PC-9 (cell line): ENCODE data around the gene CAB39L. TPM values are rescaled to one million over a fixed set of nuclear protein-coding genes. Genes with fewer than 3 reads are reported as not detected.

Experiments used
- BruUV-seq: library from RNA; stranded (reverse); fragments of 400-500 nt; replicated peaks from 2 replicates; lab custom pipeline; 2021; lab: Mats Ljungman, UMichigan
- CTCF ChIA-PET: fragments of 300-600 bp; sonication (Branson Sonifier 250); formaldehyde crosslinking; loops from one replicate; lab custom pipeline; 2022; ENCODE audit warnings: antibody characterized with exemption; lab: Charles Lee
- POLR2A ChIA-PET: fragments of 300-600 bp; sonication (Branson Sonifier 250); formaldehyde crosslinking; loops from one replicate; lab custom pipeline; 2022; ENCODE audit warnings: antibody characterized with exemption; ENCODE audit not compliant: unreplicated experiment; lab: Charles Lee
- DNase-seq, 2 experiments: peaks; one replicate each; pipeline versions ENCODE4 v3.0.0 to v3.0.0-alpha.2; 2015 to 2022; ENCODE audit warnings: mixed read lengths in 1 of 2
- H2AFZ ChIP-seq: fragments of 200-600 bp; sonication (generic); 2 replicates; pipeline ENCODE4 v1.8.1; 2017; ENCODE audit warnings: antibody characterized with exemption
- H3F3A ChIP-seq: fragments of 200-600 bp; sonication (generic); 2 replicates; pipeline ENCODE4 v1.8.1; 2017; ENCODE audit warnings: antibody characterized with exemption, mild to moderate bottlenecking, low read depth; ENCODE audit not compliant: insufficient read depth
- H3K27ac ChIP-seq: fragments of 200-600 bp; sonication (generic); 2 replicates; pipeline ENCODE4 v1.6.1; 2016; ENCODE audit warnings: mixed run types
- H3K27me3 ChIP-seq: fragments of 200-600 bp; sonication (generic); 2 replicates; pipeline ENCODE4 v1.6.1; 2016; ENCODE audit warnings: low read depth, mixed run types; ENCODE audit not compliant: insufficient read depth
- H3K36me3 ChIP-seq: fragments of 200-600 bp; sonication (generic); 2 replicates; pipeline ENCODE4 v1.6.1; 2016; ENCODE audit warnings: low read depth, mixed run types
- H3K4me1 ChIP-seq: fragments of 200-600 bp; sonication (generic); replicated peaks from 2 replicates; pipeline ENCODE4 v1.6.1; 2016; ENCODE audit warnings: mixed run types; ENCODE audit not compliant: insufficient read depth
- H3K4me2 ChIP-seq: fragments of 200-600 bp; sonication (generic); 2 replicates; pipeline ENCODE4 v1.6.1; 2017; ENCODE audit warnings: mixed run types
- H3K4me3 ChIP-seq: fragments of 200-600 bp; sonication (generic); 2 replicates; pipeline ENCODE4 v1.6.1; 2016; ENCODE audit warnings: mixed run types
- H3K79me2 ChIP-seq: fragments of 200-600 bp; sonication (generic); 2 replicates; pipeline ENCODE4 v1.6.1; 2017; ENCODE audit warnings: low read depth, mixed run types
- H3K9me2 ChIP-seq: fragments of 200-600 bp; sonication (generic); 2 replicates; pipeline ENCODE4 v1.8.1; 2017; ENCODE audit warnings: mild to moderate bottlenecking; ENCODE audit not compliant: insufficient read depth
- H3K9me3 ChIP-seq: fragments of 200-600 bp; sonication (generic); 2 replicates; pipeline ENCODE4 v1.8.1; 2016; ENCODE audit warnings: low read depth; ENCODE audit not compliant: insufficient read depth
- H4K20me1 ChIP-seq: fragments of 200-600 bp; sonication (generic); 2 replicates; pipeline ENCODE4 v1.8.1; 2017; ENCODE audit not compliant: insufficient read depth
- CTCF ChIP-seq: fragments of 200-600 bp; sonication (generic); conservative IDR thresholded peaks from 2 replicates; pipeline ENCODE4 v1.6.1; 2017; ENCODE audit warnings: mixed run types, antibody characterized with exemption, mild to moderate bottlenecking, moderate library complexity
- EZH2 ChIP-seq: fragments of 200-600 bp; sonication (generic); IDR thresholded peaks from 2 replicates; pipeline ENCODE4 v1.8.0; 2017; ENCODE audit warnings: antibody characterized with exemption, low read depth
- intact Hi-C: fragments of 100-400 bp; cut with micrococcal nuclease; formaldehyde crosslinking; loops from one replicate; pipeline ENCODE4 v1.10.0; 2022; ENCODE audit not compliant: unreplicated experiment
- total RNA-seq: library from RNA; stranded (reverse); gene quantifications from 2 replicates; pipeline ENCODE4 v1.2.3, GENCODE V29; 2021

CAB39L gene
- total RNA-seq, 1 experiment from 2014 or later = 10.7 TPM

DNA sequence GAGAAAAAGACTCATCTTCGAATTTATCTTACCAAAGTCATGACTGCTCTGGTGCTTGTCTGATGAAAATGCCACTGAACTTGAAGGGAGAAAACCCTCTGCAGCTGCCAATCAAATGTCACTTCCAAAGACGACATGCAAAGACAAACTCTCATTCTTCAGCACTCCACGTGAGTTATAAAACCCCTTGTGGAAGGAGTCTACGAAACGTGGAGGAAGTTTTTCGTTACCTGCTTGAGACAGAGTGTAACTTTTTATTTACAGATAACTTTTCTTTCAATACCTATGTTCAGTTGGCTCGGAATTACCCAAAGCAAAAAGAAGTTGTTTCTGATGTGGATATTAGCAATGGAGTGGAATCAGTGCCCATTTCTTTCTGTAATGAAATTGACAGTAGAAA lies 32.7 kb upstream of the CAB39L start:
- Histone ChIP-seq H3K27me3 (no peaks in the 10 kb centered on the region), H3K79me2 (no peaks in the 10 kb centered on the region), H3K9me3 (no peaks in the 10 kb centered on the region), H4K20me1 (no peaks in the 10 kb centered on the region), H3F3A (no peaks in the 10 kb centered on the region), H3K36me3 (no peaks in the 10 kb centered on the region), H3K9me2 (no peaks in the 10 kb centered on the region), H2AFZ (no peak overlapping the region), H3K27ac (no peak overlapping the region), H3K4me1 (no peaks in the 10 kb centered on the region), H3K4me2 (no peak overlapping the region), H3K4me3 (no peak overlapping the region)
- DNase-seq = no peak
- BruUV-seq = no TSS peak
- intact Hi-C loops = no loop called here
- CTCF ChIA-PET = no interaction called here
- TF ChIP-seq CTCF (no peak), EZH2 (no peak)
- POLR2A ChIA-PET = no interaction called here

DNA sequence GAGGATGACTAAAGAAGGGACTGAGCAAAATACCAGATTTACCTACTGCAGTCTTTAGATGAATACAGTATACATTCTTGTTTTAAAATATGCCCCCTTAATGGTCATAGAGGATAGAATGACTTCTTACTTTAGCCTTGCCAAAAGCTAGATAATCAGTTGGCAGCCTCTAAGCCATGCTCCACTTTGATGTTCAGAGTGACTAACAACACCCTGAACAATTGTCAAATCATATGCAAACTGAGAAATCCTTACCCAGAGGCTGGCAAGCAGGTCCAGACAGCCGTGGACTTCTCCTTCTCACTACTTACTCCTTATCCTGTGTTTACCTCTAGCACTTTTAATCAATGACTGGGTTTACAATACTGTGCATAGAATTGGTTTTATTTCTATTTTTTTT lies 28.3 kb upstream of the CAB39L start:
- TF ChIP-seq EZH2 = no peak
- no peak for TF ChIP-seq CTCF
- Histone ChIP-seq H3K79me2 (no peaks in the 10 kb centered on the region), H3K9me3 (no peaks in the 10 kb centered on the region), H3K4me3 (no peak overlapping the region), H3K27ac (no peak overlapping the region), H3K9me2 (no peaks in the 10 kb centered on the region), H2AFZ (no peak overlapping the region), H3K36me3 (no peaks in the 10 kb centered on the region), H3F3A (no peaks in the 10 kb centered on the region), H3K4me2 (no peak overlapping the region), H3K27me3 (no peaks in the 10 kb centered on the region), H4K20me1 (peaks cover 4% of the 10 kb centered on the region; the same call in 1 of the 2 replicates), H3K4me1 (no peaks in the 10 kb centered on the region)
- DNase-seq = no peak
- ChIA-PET CTCF (no interaction called here), POLR2A (no interaction called here)
- intact Hi-C loops = no loop called here
- no TSS peak for BruUV-seq

DNA sequence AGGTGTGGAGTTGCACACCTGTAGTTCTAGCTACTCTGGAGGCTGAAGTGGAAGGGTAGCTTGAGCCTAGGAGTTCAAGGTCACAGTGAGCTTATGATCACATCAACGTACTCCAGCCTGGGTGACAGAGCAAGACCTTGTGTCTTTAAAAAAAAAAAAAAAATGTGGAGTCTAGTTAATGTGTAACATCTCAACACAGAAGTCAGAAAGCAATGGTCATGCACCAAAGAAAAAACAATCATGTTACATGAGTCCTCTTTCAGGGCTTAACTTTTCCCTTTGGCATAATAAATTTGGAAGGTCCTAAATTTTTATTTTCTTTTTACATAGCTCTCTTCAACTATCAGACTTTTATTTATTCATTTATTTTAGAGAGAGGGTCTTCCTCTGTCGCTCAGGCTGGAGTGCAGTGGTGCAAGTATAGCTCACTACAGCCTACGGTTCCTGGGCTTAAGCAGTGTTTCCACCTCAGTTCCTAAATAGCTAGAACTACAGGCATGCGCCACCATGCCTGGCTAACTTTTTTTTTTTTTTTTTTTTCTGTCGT lies 22.5 kb upstream of the CAB39L start:
- intact Hi-C loops = no loop called here
- BruUV-seq = no TSS peak
- Histone ChIP-seq H3K36me3 (0 out of 2 replicates have a peak, but pooled peaks cover 10% of the 10 kb centered on the region), H3K4me1 (no peaks in the 10 kb centered on the region), H3K27ac (no peak overlapping the region), H3K9me2 (no peaks in the 10 kb centered on the region), H4K20me1 (peaks cover 4% of the 10 kb centered on the region; the same call in 1 of the 2 replicates), H3K79me2 (no peaks in the 10 kb centered on the region), H3K27me3 (no peaks in the 10 kb centered on the region), H3K4me3 (no peak overlapping the region), H2AFZ (no peak overlapping the region), H3F3A (no peaks in the 10 kb centered on the region), H3K4me2 (no peak overlapping the region), H3K9me3 (peaks cover 9% of the 10 kb centered on the region)
- no peak for DNase-seq
- CTCF ChIA-PET = interaction anchor here (0.6 kb wide), 1 partner anchor 530 kb away, joined by 5 read pairs; no protein-coding TSS in a partner anchor
- POLR2A ChIA-PET = no interaction called here
- TF ChIP-seq EZH2 = no peak
- TF ChIP-seq CTCF = no peak
